K562 (cell line): Measurements from ENCODE around the gene ATP6V1F. TPM values are rescaled to one million over a fixed set of nuclear protein-coding genes. Genes with fewer than 3 reads are reported as not detected.

Source experiments
- ATAC-seq: fragments of 200-7000 bp; cut with Tn5 transposase; 3 replicates; pipeline ENCODE4 v1.9.1; 2020; ENCODE audit warnings: moderate library complexity
- BruUV-seq: library from RNA; stranded (reverse); fragments of 400-500 nt; replicated peaks from 2 replicates; lab custom pipeline; 2021; lab: Mats Ljungman, UMichigan
- CTCF ChIA-PET: fragments of 300-600 bp; formaldehyde crosslinking; extraction: SDS; loops from one replicate; lab custom pipeline; 2021; ENCODE audit warnings: low intra/inter-chr PET ratio; lab: Yijun Ruan, JAX
- POLR2A ChIA-PET: fragments of 300-600, 350-650 bp; sonication (Branson Sonifier 250); formaldehyde crosslinking; extraction: SDS; loops from one replicate; lab custom pipeline; 2021; ENCODE audit warnings: antibody characterized with exemption, inconsistent platforms; lab: Yijun Ruan, JAX
- DNase-seq, 4 experiments: peaks; one replicate each; pipeline versions ENCODE4 v3.0.0 to v3.0.0-alpha.2; 2011 to 2018; ENCODE audit warnings: low spot score in 3 of 4, mixed read lengths in 3 of 4; ENCODE audit errors: extremely low read depth in 1 of 4
- FAIRE-seq: peaks from 2 replicates; lab custom pipeline; 2011; peaks lifted over from hg19 to GRCh38; lab: Jason Lieb, UNC
- H2AFZ ChIP-seq: 2 replicates; pipeline ENCODE4 v1.6.0; 2011; ENCODE audit warnings: low read depth, low read length, control low read depth, inconsistent platforms
- H3K27ac ChIP-seq: fragments of 200-600 bp; 3 replicates; pipeline ENCODE4 v1.8.0; 2011; ENCODE audit warnings: low read depth, mild to moderate bottlenecking, control low read depth, inconsistent platforms, low read length, moderate library complexity, mixed read lengths; ENCODE audit errors: extremely low read depth
- H3K27me3 ChIP-seq, 2 experiments: fragments of 300-600 bp in 1 of 2; 2 replicates in 1 of 2; 3 replicates in 1 of 2; pipeline versions ENCODE4 v1.6.0 to v1.8.0; 2011; ENCODE audit warnings: inconsistent platforms in 2 of 2, low read length in 2 of 2, mild to moderate bottlenecking in 1 of 2, mixed read lengths in 1 of 2, moderate library complexity in 1 of 2; ENCODE audit not compliant: control insufficient read depth in 2 of 2, insufficient read depth in 2 of 2
- H3K36me3 ChIP-seq: fragments of 300-600 bp; 3 replicates; pipeline ENCODE4 v1.8.0; 2011; ENCODE audit warnings: mild to moderate bottlenecking, low read length, inconsistent platforms; ENCODE audit not compliant: control insufficient read depth, insufficient read depth
- H3K4me1 ChIP-seq, 2 experiments: fragments of 200-600 bp in 1 of 2; replicated peaks in 1 of 2; 2 replicates in 1 of 2; 3 replicates in 1 of 2; pipeline versions ENCODE4 v1.5.1 to v1.8.0; 2011; ENCODE audit warnings: inconsistent platforms in 2 of 2, low read length in 2 of 2, mild to moderate bottlenecking in 1 of 2, mixed read lengths in 1 of 2, moderate library complexity in 1 of 2; ENCODE audit not compliant: control insufficient read depth in 2 of 2, insufficient read depth in 2 of 2
- H3K4me2 ChIP-seq: 2 replicates; pipeline ENCODE4 v1.6.1; 2011; ENCODE audit warnings: low read length, control low read depth, inconsistent platforms, mixed read lengths; ENCODE audit not compliant: insufficient read depth
- H3K4me3 ChIP-seq: fragments of 200-600 bp; sonication (generic), shearing (Covaris generic); 2 replicates; pipeline ENCODE4 v1.5.1; 2016; ENCODE audit warnings: control low read depth, inconsistent platforms
- H3K79me2 ChIP-seq: fragments of 200-600 bp; 3 replicates; pipeline ENCODE4 v1.8.0; 2011; ENCODE audit warnings: low read length, inconsistent platforms; ENCODE audit not compliant: control insufficient read depth, insufficient read depth
- H3K9ac ChIP-seq, 2 experiments: 2 replicates each; pipeline versions ENCODE4 v1.6.0 to v1.6.1; 2011; ENCODE audit warnings: low read depth in 2 of 2, low read length in 2 of 2, control low read depth in 1 of 2, inconsistent platforms in 1 of 2, mild to moderate bottlenecking in 1 of 2, mixed read lengths in 1 of 2; ENCODE audit not compliant: insufficient read depth in 1 of 2
- H3K9me1 ChIP-seq: one replicate; pipeline ENCODE4 v1.6.0; 2011; ENCODE audit warnings: inconsistent platforms, mild to moderate bottlenecking, low read length, moderate library complexity; ENCODE audit not compliant: control insufficient read depth, insufficient read depth
- H3K9me3 ChIP-seq: replicated peaks from 2 replicates; pipeline ENCODE4 v1.5.1; 2011; ENCODE audit warnings: low read depth, low read length, inconsistent platforms; ENCODE audit not compliant: control insufficient read depth, insufficient read depth
- H4K20me1 ChIP-seq: replicated peaks from 2 replicates; pipeline ENCODE4 v1.6.1; 2011; ENCODE audit warnings: low read length, inconsistent platforms, mixed read lengths; ENCODE audit not compliant: control insufficient read depth, insufficient read depth
- ATF3 ChIP-seq, 2 experiments: fragments of 450-650 bp in 1 of 2; sonication (generic) in 1 of 2; formaldehyde crosslinking in 1 of 2; IDR thresholded peaks in 1 of 2; conservative IDR thresholded peaks in 1 of 2; 2 replicates each; pipeline versions ENCODE4 v1.6.1 to v1.8.1; 2016 to 2023; ENCODE audit warnings: mild to moderate bottlenecking in 2 of 2, moderate library complexity in 2 of 2, inconsistent platforms in 1 of 2, missing genetic modification reagents in 1 of 2
- ATF6 ChIP-seq: sonication (generic); formaldehyde crosslinking; IDR thresholded peaks from 2 replicates; pipeline ENCODE4 v1.4.0; 2020; ENCODE audit warnings: mild to moderate bottlenecking, missing genetic modification reagents
- ATF7 ChIP-seq: fragments of 450-650 bp; IDR thresholded peaks from 2 replicates; pipeline ENCODE4 v1.7.1; 2014; ENCODE audit warnings: mild to moderate bottlenecking, moderate library complexity
- BCOR ChIP-seq: fragments of 450-650 bp; IDR thresholded peaks from 2 replicates; pipeline ENCODE4 v1.6.1; 2016
- CCAR2 ChIP-seq: fragments of 200-400 bp; formaldehyde crosslinking; IDR thresholded peaks from 2 replicates; pipeline ENCODE4 v1.6.1; 2017; ENCODE audit warnings: mild to moderate bottlenecking, low read depth, low read length
- CREM ChIP-seq: IDR thresholded peaks from 2 replicates; pipeline ENCODE4 v1.6.1; 2014; ENCODE audit warnings: antibody characterized with exemption, low read depth
- FOXP4 ChIP-seq: sonication (generic); formaldehyde crosslinking; IDR thresholded peaks from 2 replicates; pipeline ENCODE4 v1.8.0; 2022; ENCODE audit warnings: mild to moderate bottlenecking, missing genetic modification reagents, borderline replicate concordance
- GTF2E2 ChIP-seq: fragments of 200-800 bp; sonication (Bioruptor generic); IDR thresholded peaks from 2 replicates; pipeline ENCODE4 v1.6.1; 2016; ENCODE audit warnings: missing genetic modification characterization, missing compliant biosample characterization
- NCOA1 ChIP-seq: fragments of 450-650 bp; IDR thresholded peaks from 2 replicates; pipeline ENCODE4 v1.6.1; 2016; ENCODE audit warnings: low read depth
- PRMT5 ChIP-seq: sonication (generic); formaldehyde crosslinking; IDR thresholded peaks from 2 replicates; pipeline ENCODE4 v1.5.0; 2020; ENCODE audit warnings: missing genetic modification reagents
- PURB ChIP-seq: sonication (generic); formaldehyde crosslinking; IDR thresholded peaks from 2 replicates; pipeline ENCODE4 v1.9.0; 2021; ENCODE audit warnings: low read depth, mild to moderate bottlenecking, missing genetic modification reagents
- RBM22 ChIP-seq: fragments of 200-400 bp; formaldehyde crosslinking; IDR thresholded peaks from 2 replicates; pipeline ENCODE4 v1.6.1; 2018; ENCODE audit warnings: low read length, low read depth; ENCODE audit not compliant: poor library complexity, severe bottlenecking
- ZFP91 ChIP-seq: sonication (generic); formaldehyde crosslinking; IDR thresholded peaks from 2 replicates; pipeline ENCODE4 v1.8.0; 2022; ENCODE audit warnings: mild to moderate bottlenecking, missing genetic modification reagents
- WGBS: fragments of 100-300 bp; shearing (Covaris generic); methylation state at CpG from one replicate; pipeline ENCODE4 v1.1.6; 2016; ENCODE audit warnings: low coverage, mixed read lengths; ENCODE audit not compliant: insufficient coverage; ENCODE audit errors: missing lambda C conversion rate; 5-methylcytosine and 5-hydroxymethylcytosine counted together
- in situ Hi-C: fragments of 300-500 bp; cut with MboI; formaldehyde crosslinking; loops from 4 replicates; pipeline ENCODE4 v1.15.0; 2018; ENCODE audit warnings: inconsistent platforms, mixed read lengths
- intact Hi-C: fragments of 100-400 bp; cut with micrococcal nuclease; formaldehyde crosslinking; loops from 2 replicates; pipeline ENCODE4 v1.14.2; 2022
- polyA plus RNA-seq, 8 experiments: library from polyadenylated mRNA; depleted of rRNA in 4 of 8; stranded (reverse) in 5 of 8; unstranded in 3 of 8; fragments of >200 nt; fragmentation: Nextera tagmentation in 2 of 8; fragmentation: Illumina TruSeq in 1 of 8; extraction: Ambion mirVana in 2 of 8; extraction: Trizol in 1 of 8; gene quantifications; 2 replicates each; pipeline versions ENCODE4 v1.2.1 to v1.2.3, GENCODE V29; 2011 to 2014; ENCODE audit warnings: inconsistent platforms in 1 of 8, missing spikeins in 1 of 8
- total RNA-seq, 7 experiments: library from RNA; depleted of rRNA in 6 of 7; stranded (reverse); fragments of >200 nt in 6 of 7; fragmentation: Illumina TruSeq in 2 of 7; extraction: Trizol in 2 of 7; gene quantifications; 2 replicates each; pipeline versions ENCODE4 v1.2.1 to v1.2.3, GENCODE V29; 2011 to 2021; ENCODE audit warnings: low replicate concordance in 1 of 7

ATP6V1F gene
- total and polyA plus RNA-seq, 9 of the 15 experiments (the other 6 are each of a cell fraction or from before 2014, with no cell fraction given), result 206 to 1,123 (median 542) TPM

GRCh38 chr7:128842674-128843641, 19.7 kb upstream of the ATP6V1F start:
- no peaks in the 10 kb centered on the region for H3K9me3 ChIP-seq
- peaks cover 25% of the 10 kb centered on the region for H4K20me1 ChIP-seq
- H3K4me1 ChIP-seq, result peaks cover 0 to 52% of the 10 kb centered on the region in 2 experiments; a peak in 2 of 5 replicates
- no peak overlapping the region for H3K27ac ChIP-seq
- no peak overlapping the region for H3K4me2 ChIP-seq
- ChIA-PET POLR2A (interaction anchor here (0.7 to 4.0 kb wide), 5 partner anchors 11 to 212 kb away, joined by 3 to 31 read pairs (median 4); partner anchors contain the start of gene CALU), CTCF (interaction anchor here (0.6 to 1.4 kb wide), 2 partner anchors 37 to 249 kb away, joined by 3 to 5 read pairs; no protein-coding TSS in a partner anchor)
- no peak overlapping the region for H2AFZ ChIP-seq
- WGBS, result 94% methylated on average over 32 of the region's 38 CpGs
- FAIRE-seq, result peak; percentile 48
- H3K27me3 ChIP-seq, result no peaks in the 10 kb centered on the region
- no peak overlapping the region for H3K4me3 ChIP-seq
- no peak for DNase-seq
- intact Hi-C loops, result loop anchor here (2.0 kb wide), 1 partner anchor 38 kb away; no protein-coding TSS in a partner anchor
- no peaks in the 10 kb centered on the region for H3K79me2 ChIP-seq
- BruUV-seq, result no TSS peak
- peak overlapping the region in 1 of 2 experiments; percentile 19; a peak in 1 of 4 replicates for H3K9ac ChIP-seq
- peaks cover 100% of the 10 kb centered on the region; the same call in 2 of the 3 replicates for H3K36me3 ChIP-seq
- ATAC-seq, result no peak
- in situ Hi-C loops, result no loop called here
- H3K9me1 ChIP-seq, result peaks cover 10% of the 10 kb centered on the region
- TF ChIP-seq NCOA1 (no peak), BCOR (no peak), RBM22 (peak; percentile 87), PRMT5 (CRISPR knock-in tag) (0 out of 2 replicates have a peak, but pooled peaks have one; percentile 18), CCAR2 (no peak), ATF3 (IDR thresholded peaks at IDR 0.05) (no peak), ATF3 (CRISPR knock-in tag; conservative IDR thresholded peaks at IDR 0.05) (no peak), ZFP91 (CRISPR knock-in tag) (no peak), ATF7 (no peak), FOXP4 (0 out of 2 replicates have a peak, but pooled peaks have one; percentile 33), CREM (no peak), PURB (CRISPR knock-in tag) (no peak), GTF2E2 (tag) (no peak), ATF6 (CRISPR knock-in tag) (no peak)
